Measurements from ENCODE around the gene SLC6A4.

Gene SLC6A4

GRCh38 chr17:30229012-30229411 lies 6.5 kb downstream of the SLC6A4 start:
- H3K36me3 ChIP-seq (ENCODE audit: control insufficient read depth, low read length), result no peaks in the 10 kb centered on the region
- no peaks in the 10 kb centered on the region for H3F3A ChIP-seq (ENCODE audit: control insufficient read depth, insufficient read depth)
- no peaks in the 10 kb centered on the region for H4K20me1 ChIP-seq (ENCODE audit: control insufficient read depth, insufficient read depth, low read depth, low read length)
- H3K79me2 ChIP-seq (ENCODE audit: control insufficient read depth, low read length), result no peaks in the 10 kb centered on the region
- no peaks in the 10 kb centered on the region for H3K9me2 ChIP-seq (replicated peaks; ENCODE audit: control insufficient read depth, low read length)
- no peaks in the 10 kb centered on the region for H3K9me3 ChIP-seq (ENCODE audit: control insufficient read depth, insufficient read depth, low read length)
- no peak for TF ChIP-seq CTCF (IDR thresholded peaks at IDR 0.05; ENCODE audit: low read depth, low read length, poor library complexity, severe bottlenecking)
- TF ChIP-seq EZH2phosphoT487 (IDR thresholded peaks at IDR 0.05; ENCODE audit: borderline replicate concordance, low read length), result no peak
- H3K27me3 ChIP-seq (ENCODE audit: control insufficient read depth, low read length), result peaks cover 10% of the 10 kb centered on the region
- no peak overlapping the region for H3K4me3 ChIP-seq (ENCODE audit: low read length)
- peaks cover 10% of the 10 kb centered on the region for H3K4me1 ChIP-seq (ENCODE audit: control insufficient read depth, low read length)
- H3K4me2 ChIP-seq (ENCODE audit: low read length), result no peak overlapping the region
- no peak overlapping the region for H3K27ac ChIP-seq (ENCODE audit: low read depth, low read length)

- H3K79me2 ChIP-seq (ENCODE audit: control insufficient read depth, low read length), result no peaks in the 10 kb centered on the region
- H3K9me2 ChIP-seq (replicated peaks; ENCODE audit: control insufficient read depth, low read length), result no peaks in the 10 kb centered on the region
- no peak overlapping the region for H3K27ac ChIP-seq (ENCODE audit: low read depth, low read length)
- no peaks in the 10 kb centered on the region for H4K20me1 ChIP-seq (ENCODE audit: control insufficient read depth, insufficient read depth, low read depth, low read length)
- H3K4me2 ChIP-seq (ENCODE audit: low read length), result no peak overlapping the region
- H3F3A ChIP-seq (ENCODE audit: control insufficient read depth, insufficient read depth), result no peaks in the 10 kb centered on the region
- no peaks in the 10 kb centered on the region for H3K9me3 ChIP-seq (ENCODE audit: control insufficient read depth, insufficient read depth, low read length)
- peaks cover 3% of the 10 kb centered on the region for H3K27me3 ChIP-seq (ENCODE audit: control insufficient read depth, low read length)
- TF ChIP-seq EZH2phosphoT487 (IDR thresholded peaks at IDR 0.05; ENCODE audit: borderline replicate concordance, low read length) (no peak), CTCF (IDR thresholded peaks at IDR 0.05; ENCODE audit: low read depth, low read length, poor library complexity, severe bottlenecking) (no peak)
- H3K4me3 ChIP-seq (ENCODE audit: low read length), result no peak overlapping the region
- peaks cover 10% of the 10 kb centered on the region for H3K4me1 ChIP-seq (ENCODE audit: control insufficient read depth, low read length)
- no peaks in the 10 kb centered on the region for H3K36me3 ChIP-seq (ENCODE audit: control insufficient read depth, low read length)
These were observed 7.5 kb downstream of the SLC6A4 start for GRCh38 chr17:30228011-30228410.

GRCh38 chr17:30226878-30227277 lies 8.6 kb downstream of the SLC6A4 start:
- TF ChIP-seq CTCF (IDR thresholded peaks at IDR 0.05; ENCODE audit: low read depth, low read length, poor library complexity, severe bottlenecking) (no peak), EZH2phosphoT487 (IDR thresholded peaks at IDR 0.05; ENCODE audit: borderline replicate concordance, low read length) (no peak)
- Histone ChIP-seq H3K4me3 (ENCODE audit: low read length) (no peak overlapping the region), H3F3A (ENCODE audit: control insufficient read depth, insufficient read depth) (no peaks in the 10 kb centered on the region), H3K4me1 (ENCODE audit: control insufficient read depth, low read length) (peaks cover 10% of the 10 kb centered on the region), H3K9me2 (replicated peaks; ENCODE audit: control insufficient read depth, low read length) (no peaks in the 10 kb centered on the region), H3K27ac (ENCODE audit: low read depth, low read length) (no peak overlapping the region), H3K9me3 (ENCODE audit: control insufficient read depth, insufficient read depth, low read length) (no peaks in the 10 kb centered on the region), H3K36me3 (ENCODE audit: control insufficient read depth, low read length) (no peaks in the 10 kb centered on the region), H3K27me3 (ENCODE audit: control insufficient read depth, low read length) (no peaks in the 10 kb centered on the region), H3K79me2 (ENCODE audit: control insufficient read depth, low read length) (no peaks in the 10 kb centered on the region), H4K20me1 (ENCODE audit: control insufficient read depth, insufficient read depth, low read depth, low read length) (no peaks in the 10 kb centered on the region), H3K4me2 (ENCODE audit: low read length) (no peak overlapping the region)
